Hair follicle dermal papilla cell (primary cell): ENCODE results near the gene GIPC2. TPM values are rescaled to one million over a fixed set of nuclear protein-coding genes. Genes with fewer than 3 reads are reported as not detected.

Source experiments
- small RNA-seq: library from RNA; depleted of rRNA; stranded (forward); fragments of <200 nt; gene quantifications from one replicate; pipeline ENCODE3, GENCODE V24; 2012
- total RNA-seq: library from RNA; depleted of rRNA; stranded (reverse); fragments of >200 nt; gene quantifications from 2 replicates; pipeline ENCODE4 v1.2.3, GENCODE V29; 2012

Gene GIPC2, protein sequence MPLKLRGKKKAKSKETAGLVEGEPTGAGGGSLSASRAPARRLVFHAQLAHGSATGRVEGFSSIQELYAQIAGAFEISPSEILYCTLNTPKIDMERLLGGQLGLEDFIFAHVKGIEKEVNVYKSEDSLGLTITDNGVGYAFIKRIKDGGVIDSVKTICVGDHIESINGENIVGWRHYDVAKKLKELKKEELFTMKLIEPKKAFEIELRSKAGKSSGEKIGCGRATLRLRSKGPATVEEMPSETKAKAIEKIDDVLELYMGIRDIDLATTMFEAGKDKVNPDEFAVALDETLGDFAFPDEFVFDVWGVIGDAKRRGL
- under 0.01 and 0.12 TPM in 2 replicates for total RNA-seq

DNA sequence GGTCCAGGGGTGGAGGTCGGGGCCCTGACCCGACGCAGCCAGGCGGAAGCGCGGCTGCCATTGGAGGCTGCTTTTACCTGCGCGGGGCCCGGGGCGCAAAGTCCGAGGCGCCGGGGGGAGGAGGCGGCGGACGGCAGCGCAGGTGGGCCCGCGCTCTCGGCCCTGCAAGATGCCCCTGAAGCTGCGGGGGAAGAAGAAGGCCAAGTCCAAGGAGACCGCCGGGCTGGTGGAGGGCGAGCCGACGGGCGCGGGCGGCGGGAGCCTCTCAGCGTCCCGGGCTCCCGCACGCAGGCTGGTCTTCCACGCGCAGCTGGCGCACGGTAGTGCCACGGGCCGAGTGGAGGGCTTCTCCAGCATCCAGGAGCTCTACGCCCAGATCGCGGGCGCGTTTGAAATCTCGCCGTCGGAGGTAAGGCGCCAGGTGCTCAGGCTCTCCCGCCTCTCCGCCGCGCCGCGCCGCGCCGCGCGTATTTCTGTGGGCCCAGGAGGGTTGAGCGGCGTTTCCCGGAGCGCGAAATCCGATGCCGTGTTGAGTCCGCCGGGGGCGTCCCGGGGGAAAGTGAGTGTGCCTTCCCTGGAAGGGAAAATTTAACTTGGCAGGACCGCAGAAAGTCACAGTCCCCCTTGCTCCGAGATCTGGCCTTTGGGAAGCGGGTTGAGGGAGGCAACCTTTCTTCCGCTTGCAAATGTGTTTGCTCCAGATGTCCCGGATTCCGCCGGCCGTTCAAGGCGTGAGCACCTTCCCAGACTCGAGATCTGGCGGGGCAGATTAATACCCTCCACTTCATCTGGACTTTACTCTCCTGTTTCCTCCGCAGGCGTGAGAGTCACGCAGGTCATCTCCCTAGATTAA is at the start of gene GIPC2:
Gene GIPC2, plus strand, starts transcription at position 41 of the 853 bp plus-strand sequence. Its CDS starts 129 bp downstream, at position 170.

DNA sequence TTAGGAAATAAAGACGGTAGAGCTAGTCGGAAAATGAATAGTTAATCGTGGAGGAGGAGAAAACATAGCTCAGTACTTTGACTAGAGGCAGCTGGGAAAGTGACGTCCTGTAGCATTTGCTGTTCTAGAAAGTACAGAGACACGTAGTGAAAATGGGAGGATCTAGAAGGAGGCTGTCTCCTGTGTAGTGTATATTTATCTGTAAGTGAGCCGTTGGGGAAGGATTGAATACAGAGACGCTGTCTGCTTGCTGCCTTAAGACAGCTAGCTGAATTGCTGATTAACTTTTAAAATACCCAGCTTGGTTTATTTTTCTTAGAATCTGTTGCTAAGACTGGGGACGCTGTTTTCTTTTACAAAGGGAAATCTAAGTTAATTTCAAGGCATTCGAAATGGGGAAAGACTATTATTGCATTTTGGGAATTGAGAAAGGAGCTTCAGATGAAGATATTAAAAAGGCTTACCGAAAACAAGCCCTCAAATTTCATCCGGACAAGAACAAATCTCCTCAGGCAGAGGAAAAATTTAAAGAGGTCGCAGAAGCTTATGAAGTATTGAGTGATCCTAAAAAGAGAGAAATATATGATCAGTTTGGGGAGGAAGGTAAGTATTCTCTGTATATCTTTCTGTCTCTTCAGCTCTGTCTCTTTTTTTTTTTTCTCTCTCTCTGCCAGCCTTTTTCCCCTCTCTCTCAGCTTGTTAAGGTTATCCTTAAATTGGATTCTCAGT is 40.9 kb upstream of the GIPC2 start, which contains the start of gene DNAJB4:
Gene DNAJB4, plus strand, starts transcription at position 221 of the 729 bp plus-strand sequence. Its CDS starts 172 bp downstream, at position 393.

Small RNAs within 50 kb of the gene (small RNA-seq; reads per million reads assigned to genes)
- gene AC103591.3 = 1.3 reads per million, percentile 29 among the genes with 10 or more reads in this experiment
- not detected for gene RNA5SP22
- gene RNU6-1102P = not detected

Other genes with a start within 250 kb of the GIPC2 start
- 5.4 and 9.6 TPM in 2 replicates for gene NEXN, start 157.3 kb upstream of the GIPC2 start, total RNA-seq
- 90.8 and 108 TPM in 2 replicates for gene FUBP1, start 66.9 kb upstream of the GIPC2 start, total RNA-seq
- 25.2 and 38.4 TPM in 2 replicates for gene DNAJB4, start 41.0 kb upstream of the GIPC2 start, total RNA-seq